D341Med (cell line): Measurements from ENCODE around the gene LARGE1.

Experiments used
- DNase-seq: peaks from one replicate; pipeline ENCODE4 v3.0.0; 2012; ENCODE audit warnings: low spot score

Gene LARGE1

DNA sequence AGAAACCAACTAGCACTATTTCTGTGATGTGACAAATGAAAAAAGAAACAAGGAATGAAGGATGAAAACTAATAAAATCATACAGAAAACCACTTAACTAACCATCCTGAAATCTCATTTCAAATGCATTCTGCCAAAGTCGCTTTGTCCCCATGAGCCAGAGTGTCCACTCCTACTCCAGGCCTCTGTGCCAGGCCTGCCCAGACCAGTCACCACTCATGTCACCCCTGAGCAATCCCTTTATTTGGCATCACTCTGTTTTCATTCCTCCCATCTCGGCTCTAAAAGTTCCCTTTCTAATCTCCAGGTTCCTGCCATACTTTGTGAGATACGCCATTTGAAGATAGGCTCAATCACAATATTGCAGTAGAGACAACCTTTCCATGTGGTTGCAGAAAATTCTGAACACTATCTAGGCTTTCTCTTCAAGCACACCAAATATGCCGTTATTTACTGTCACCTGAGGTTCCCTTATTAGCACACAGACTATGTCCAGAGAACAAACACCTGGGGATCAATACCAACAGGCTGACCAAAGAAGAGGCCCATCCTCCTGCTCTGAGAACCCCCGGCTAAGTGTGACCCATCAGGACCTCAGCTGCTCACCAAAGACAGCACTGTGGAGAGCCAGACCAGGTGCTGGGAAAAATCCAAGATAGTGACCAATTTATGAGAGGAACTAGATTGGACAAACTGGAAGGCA, 202.4 kb downstream of the LARGE1 start:
- DNase-seq = no peak

DNA sequence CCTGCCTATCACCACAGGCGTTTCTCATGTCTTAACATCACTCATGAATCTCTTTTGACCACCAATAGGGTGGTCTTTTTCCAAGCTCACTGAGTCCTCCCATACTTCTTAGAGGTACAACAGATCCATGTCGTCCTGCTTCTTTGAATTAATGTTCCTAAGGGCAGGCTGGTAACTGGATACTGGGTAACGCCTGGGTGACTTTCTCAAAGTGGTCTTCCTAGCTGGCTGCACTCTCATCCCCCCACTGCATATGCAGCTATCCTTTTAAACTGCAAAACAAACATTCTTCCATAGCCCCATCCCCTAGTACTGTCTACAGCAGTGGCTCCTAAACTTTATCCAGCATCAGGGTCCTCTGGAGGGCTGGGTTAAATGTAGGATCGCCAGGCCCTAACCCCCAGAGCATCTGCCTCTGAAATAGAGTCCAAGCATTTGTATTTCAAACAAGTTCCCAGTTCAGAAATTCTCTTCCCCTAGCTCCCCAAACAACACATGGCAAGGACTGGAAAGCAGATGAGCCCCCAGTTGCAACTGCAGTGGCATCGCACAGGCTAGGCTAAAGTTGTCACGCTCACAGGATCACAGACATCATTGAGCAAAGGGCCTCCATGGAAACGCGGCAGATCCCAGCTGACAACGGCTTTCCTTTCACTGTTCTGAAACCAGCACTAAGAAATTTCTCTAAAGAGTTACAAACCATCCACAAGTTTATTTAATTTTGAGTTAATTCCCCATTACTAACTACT, 204.9 kb downstream of the LARGE1 start:
- no peak for DNase-seq

DNA sequence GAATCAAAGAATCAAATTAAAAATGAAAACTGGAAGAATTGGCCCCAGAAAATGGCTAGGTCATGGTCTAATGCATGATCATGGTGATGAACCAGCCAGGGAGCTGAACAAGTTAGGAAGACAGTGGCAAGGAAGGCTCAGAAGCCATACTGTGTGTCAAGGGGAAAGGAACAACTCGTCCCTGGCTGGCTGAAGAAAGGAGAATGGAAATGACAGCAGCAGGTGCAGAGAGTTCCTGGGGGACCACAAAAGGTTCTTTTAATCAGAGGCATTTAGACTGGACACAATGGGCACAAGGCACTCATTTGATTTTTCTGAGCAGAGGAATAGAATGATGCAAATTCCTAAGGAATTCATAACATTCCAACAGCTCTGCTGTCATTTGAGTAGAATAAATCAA, 209.9 kb downstream of the LARGE1 start:
- DNase-seq = no peak

DNA sequence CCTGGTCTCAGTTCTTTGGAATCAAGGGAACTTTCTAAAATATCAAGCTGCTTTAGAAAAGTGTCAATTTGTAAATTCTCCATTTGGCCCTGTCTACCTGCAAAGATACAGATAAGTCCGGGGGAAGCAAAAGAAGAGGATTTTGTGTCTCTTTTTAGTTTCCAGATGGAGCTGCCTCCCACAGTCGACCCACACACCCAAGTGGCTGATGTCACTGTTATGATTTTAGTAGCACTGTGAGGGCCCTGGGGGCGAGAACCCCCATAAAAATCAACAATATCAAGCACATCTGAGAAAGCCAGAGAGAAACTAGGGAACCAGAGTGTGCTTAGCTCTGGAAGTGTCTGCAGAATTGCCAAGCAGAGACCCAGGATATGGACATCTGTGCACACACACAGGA, 212.7 kb downstream of the LARGE1 start:
- no peak for DNase-seq

DNA sequence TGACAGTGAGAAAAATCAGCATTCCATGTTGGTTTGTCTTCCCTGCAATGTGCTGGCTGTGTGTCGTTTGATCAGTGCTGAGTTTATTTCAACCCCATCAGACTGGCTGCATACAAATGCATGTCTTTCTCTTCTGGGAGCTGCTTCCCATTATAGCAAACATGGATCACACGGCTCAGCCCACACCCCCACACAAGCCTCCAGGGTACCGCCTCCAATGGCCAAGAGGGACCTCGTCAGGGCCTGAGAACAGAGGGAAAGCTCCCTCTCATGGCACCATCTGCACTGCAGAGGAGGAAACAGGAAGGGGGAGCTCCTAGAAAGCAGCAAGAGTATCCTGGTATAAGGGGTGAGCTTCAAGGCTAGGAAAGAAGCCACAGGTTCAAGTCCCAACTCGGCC, 214.2 kb downstream of the LARGE1 start:
- no peak for DNase-seq

DNA sequence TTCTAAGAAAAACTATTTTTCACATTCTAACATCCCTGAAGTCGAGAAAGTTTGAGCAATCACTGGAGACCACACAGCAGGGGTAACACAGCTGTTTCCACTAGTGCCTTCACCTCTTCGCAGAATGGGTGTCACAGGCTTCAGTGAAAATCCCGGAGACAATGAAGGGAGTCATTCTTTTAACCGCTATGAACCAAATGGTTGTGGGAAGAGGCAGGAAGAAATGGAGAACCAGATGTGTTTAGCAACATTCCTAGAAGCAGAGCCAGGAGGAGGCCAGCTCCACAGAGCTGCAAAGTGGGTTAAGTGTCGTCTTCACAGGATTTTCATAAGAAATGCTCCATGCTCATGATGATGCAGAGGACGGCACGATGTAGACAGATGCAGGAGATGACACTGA, 221.1 kb downstream of the LARGE1 start:
- no peak for DNase-seq

DNA sequence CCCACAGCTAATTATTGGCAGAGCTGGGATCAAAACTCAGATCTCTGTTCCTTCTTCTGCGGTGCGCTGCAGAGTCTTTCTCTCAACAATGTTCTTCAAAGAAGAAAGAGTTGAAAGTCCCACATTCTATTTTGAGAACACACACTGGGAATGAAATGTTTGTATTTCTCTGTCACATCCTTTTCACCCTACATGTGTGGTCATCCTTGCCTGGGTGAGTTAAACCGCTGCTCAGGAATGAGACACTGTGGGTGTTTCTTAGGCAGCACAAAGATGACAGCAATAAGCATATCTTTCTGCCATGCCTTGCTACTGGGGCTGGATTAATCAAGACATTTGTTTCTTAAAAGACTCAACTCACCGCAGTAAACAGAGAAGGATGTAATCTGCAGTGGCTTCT, 222.6 kb downstream of the LARGE1 start:
- DNase-seq = no peak

DNA sequence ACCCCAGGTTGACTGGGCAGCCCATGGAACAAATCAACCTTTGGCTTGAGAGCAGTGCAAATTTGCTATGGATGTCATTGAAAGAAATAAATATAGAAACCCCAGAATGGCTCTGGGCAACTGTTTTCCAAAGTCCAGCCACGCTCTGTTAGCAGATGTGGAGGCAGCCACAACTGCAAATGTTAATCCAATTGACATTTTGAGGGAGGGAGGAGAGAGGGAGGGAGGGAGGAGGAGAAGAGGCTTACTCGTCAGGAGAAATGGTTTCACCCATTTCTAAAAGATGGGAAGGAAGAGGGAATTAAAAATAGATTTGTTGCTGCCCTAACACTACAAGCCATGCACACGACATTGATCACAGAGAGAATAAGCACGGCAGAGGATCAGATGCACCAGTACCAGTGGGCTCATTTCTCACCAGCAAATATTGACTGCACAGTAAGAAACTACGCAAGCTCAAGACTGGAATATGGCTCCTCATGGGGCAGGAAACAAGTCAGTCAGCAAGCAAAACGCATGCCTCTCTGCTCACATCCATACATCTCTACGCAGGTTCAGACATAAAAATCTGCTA, 229.1 kb downstream of the LARGE1 start:
- no peak for DNase-seq

DNA sequence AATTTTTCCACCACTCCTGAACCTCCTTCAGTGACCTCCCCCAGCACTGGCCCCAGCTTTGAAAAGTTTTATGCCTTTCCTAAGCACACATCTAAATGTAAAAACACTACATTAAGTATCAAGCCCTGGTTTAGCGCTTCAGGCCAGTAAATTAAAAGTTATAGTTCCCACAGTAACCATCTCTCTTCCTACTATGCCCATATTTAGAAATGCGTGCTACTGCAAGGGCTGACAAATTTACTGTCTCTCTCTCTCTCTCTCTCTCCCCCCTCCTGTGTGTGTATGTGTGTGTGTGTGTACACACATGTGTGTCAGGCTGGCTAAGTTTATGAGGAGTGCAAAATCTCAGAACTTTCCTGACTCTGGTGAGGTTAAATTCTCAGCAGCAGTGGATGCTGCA, 231.4 kb downstream of the LARGE1 start:
- DNase-seq = no peak

DNA sequence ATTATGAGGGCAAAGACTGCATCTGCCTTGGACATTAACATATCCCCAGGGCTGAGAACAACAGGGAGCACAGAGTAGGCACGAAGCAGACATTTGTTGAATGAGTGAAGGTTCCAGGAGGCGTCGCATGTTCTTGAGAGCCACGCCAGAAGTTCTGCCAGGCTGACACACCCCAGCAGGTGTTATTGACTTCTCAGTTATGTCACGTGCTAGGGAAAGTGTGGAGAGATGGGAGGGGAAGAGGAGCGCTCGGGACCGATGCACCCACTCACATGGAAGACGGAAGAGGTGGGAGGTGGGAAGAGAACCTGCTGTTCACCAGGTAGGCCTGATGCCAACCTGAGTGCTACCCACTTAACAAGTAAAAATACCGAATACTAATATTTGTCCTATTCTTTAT, 232.8 kb downstream of the LARGE1 start:
- DNase-seq = no peak

DNA sequence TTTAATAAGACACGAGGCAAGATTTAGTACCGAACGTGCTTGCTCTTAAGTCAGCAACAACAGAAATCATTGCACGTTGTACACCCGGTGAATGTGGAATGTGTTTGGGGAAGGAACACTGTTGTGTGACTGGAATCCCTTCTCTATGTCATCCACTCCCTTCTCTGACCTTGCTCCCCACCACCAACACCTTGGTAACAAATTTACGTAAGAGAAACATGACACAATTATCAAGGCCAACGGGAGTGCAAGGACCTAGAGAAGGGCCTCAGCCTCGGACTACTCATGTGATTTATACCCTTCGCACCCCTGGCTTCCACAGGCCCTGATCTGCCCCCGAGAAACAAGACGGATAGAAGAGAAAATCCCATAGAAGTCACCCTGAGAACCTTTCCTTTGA, 236.2 kb downstream of the LARGE1 start:
- no peak for DNase-seq

DNA sequence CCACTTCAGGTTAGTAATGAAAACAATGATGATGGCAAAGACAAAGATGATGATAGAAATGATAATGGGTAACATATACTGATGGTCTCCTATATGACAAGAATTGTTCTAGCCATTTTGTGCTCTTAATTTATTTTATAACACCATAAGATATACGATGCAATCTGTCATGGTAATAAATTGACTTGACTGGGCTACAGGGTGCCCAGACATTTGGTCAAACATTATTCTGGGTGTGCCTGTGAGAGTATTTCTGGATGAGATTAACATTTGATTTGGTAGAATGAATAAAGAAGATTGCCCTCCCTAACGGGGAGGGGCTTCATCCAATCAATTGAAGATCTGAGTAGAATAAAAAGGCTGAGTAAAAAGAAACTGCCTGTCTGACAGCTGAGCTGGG, 237.3 kb downstream of the LARGE1 start:
- DNase-seq = no peak

DNA sequence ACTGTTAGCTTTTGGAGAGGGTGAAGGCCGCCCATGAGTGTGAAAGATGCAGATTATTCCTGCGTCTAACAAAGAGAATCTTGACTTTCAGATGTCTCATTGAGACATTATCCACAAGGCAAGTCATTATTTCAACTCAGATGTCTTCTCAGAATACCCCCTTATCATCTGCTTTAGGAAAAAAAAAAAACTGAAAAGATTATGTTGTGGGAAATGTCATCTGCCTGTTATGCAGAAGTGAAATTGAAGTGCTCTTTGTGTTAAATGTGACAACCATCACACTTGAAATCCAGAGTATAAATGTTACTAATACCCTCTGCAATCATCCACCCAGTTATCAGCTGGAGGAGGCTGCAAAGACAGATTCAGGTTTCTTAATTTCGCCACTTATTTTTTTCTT, 239.6 kb downstream of the LARGE1 start:
- no peak for DNase-seq

DNA sequence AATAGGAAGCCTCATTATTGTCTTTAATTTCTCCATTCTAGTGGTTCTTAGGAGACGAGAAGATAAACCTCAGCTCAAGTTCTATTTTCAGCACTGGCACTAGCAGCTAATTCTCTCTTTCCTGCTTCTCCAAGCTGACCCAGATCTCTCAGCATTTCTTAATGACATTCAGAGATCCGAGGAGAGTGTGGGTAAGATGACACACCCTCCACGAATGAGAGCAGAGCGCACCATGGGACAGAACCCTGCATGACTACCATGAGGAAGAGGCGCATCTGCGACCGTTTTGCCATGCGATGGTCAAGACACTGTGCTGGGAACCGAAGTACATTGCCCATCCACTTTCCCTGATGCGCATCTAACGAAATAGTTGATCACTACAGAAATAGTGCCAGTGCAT, 241.8 kb downstream of the LARGE1 start:
- no peak for DNase-seq

DNA sequence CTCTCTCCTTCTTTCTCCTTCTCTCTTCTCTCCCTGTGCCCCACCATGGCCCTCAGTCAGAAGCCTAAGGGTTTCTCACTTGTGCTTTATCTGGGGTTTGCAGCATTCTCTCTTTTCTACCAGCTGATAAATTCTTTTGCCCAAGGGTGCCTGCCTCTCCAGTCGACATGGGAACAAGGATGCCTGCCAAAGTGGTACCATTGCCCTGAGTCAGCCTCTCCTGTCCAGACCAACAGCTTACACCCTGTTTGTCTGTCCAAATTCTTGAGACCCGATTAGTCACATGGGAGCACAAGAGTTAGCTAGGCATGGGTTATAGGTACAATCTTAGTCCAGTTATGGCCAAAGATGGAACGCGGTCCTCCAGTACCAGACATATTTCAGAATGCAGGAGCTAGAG, 242.7 kb downstream of the LARGE1 start:
- DNase-seq = no peak

DNA sequence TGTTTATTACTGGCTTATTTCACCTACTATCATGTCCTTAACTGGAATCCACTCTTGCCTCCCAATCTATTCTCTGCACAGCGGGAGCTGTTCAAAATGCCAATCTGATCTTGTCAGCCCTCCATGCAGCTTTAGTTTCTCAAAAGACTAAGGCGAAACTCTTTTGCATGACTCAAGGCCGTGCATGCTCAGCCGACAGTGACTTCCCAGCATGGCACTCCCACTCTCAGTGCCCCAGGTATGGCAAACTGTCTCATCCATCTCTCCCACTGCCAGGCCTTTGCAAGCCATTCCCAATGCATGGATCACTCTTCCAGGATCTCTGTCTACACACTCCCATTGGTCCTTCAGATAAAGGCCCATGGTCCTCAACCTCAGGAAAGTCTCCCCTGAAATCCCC, 245.9 kb downstream of the LARGE1 start:
- DNase-seq = no peak

DNA sequence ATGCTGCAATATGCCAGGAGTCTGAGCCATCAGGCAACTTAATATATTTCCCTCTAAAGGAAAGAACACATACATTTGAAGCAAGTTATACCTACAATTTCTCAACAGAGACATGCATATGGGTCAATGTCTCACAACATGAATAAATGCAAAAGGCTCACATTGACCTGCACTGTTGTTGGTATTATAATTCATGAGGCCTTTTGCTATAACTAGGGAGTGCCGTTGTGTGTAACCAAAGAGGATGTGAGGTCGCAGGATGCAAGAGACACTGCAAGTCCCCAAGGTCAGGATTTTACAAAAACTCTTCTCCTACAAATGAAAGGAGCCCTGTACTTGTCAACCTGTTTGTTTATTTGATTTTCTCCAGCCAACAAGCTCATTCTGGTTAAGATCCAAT, 250.5 kb downstream of the LARGE1 start:
- no peak for DNase-seq

DNA sequence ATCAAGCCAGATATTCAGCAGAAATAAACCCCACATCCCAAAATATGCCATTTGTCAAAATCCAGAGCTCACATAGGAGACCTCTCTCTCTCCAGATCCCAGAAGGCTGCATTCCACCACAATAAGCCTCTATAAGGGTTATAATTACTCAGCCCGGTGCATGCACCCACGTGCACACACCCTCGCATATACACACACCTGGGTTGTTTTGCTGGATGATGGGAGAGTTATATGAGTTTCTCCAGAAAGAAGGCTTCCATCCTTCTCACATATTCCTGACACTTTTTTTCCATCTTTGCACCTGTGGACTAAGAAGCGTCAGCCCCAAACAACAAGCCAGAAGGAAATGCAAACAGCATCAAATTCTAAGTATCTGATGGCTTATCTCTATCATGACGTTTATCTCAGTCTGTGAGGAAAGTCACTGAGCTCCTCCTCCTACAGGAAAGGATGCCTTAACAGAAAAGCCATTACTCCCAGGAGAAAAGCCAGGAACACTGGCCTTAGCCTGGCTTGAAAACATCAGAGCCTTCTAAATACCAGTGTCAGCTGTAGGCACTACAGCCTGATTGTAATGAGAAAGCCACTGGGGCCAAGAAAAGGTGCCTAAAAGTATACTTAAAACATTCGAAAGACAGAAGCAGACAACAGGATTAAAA, 253.2 kb downstream of the LARGE1 start:
- no peak for DNase-seq

DNA sequence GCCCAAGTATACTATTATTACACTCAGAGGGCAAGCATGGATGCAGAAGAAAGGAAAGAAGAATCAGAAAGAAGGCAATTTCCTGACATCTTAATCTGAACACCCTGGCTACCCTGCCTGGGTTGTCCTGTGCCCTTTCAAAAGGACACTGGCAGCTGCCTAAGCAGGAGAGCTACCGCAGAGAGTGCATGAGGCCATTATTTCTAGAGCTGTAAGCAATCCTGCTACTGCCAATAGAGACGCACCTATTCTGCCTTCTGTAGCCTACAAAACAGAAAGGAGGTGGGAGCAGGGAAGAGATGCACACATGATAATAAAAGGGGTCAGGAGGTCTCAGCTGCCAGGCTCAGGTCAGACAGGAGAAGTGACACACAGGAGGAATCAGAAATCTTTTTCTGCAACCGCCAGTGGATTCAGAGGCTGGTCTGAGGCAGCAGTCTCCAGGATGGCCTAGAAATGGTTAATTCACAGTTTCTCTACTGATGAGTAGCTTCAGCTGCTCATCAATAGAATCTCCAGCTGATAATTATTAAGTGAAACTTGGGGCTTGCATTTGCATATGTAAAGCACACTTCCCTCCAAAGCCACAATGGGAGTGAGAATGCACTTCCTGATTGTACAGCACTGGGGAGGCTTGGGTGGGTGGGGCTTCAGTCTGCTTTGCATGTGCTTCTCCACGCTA, 253.9 kb downstream of the LARGE1 start:
- no peak for DNase-seq

DNA sequence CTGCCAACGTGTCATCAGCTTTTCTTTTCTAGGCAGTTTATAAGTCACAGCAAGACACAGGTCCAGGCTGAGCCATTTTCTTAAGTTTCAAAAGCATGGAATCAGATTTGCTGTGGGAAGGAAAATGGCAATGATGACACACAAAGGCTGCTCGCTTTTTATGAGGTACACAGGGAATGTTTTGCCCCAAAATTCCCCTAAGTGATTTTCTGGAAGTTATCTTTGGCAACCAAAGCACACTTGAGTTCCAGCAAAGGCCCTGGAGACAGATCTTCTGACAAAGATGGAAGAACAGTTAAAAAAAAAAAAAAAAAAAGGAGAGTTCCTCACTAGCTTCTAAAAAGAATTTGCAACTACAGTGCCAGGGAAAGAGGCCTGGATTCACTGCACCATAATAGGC, 260.8 kb downstream of the LARGE1 start:
- no peak for DNase-seq

DNA sequence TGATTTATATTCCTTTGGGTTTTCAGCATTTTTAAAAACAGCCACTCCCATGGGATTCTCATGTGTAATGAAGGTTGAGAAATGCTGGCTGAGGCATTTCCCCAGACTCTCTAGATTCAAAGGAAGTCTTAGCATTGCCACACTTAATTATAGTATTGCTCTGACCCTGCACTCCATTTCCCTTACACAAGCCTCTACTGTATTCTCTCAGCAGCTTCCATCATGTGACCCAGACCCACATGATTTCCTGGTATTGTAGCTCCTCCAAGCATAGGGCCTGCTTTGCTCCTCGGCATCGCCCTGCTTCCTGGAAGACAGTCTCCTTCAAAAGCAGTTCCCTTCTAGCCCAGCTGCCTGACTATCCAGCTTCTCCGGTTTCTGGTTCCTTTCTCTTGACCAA, 261.5 kb downstream of the LARGE1 start:
- no peak for DNase-seq

DNA sequence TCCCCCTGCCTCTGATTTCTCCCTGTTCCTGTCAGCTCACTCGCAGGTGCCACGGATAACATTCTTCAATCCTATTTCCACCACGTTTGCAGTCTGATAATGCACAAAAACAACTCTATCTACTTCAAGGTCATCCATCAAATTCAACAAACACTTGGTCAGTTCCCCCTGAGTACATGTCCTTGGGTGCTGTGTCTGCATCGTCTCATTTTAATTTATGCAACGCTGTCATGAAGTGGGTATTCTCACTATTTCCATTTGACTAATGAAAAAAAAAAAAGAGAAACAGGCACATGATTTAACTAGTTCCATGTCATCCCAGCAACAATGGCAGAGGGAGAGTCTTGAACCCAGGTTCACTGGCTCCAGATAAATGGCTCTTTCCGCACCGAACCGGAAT, 262.6 kb downstream of the LARGE1 start:
- DNase-seq = no peak
